ACC112 (cell line): ENCODE data around the gene LYST.

Source experiments
- H2AFZ ChIP-seq: fragments of 200-600 bp; sonication (generic); one replicate; pipeline ENCODE4 v1.6.0; 2017; ENCODE audit warnings: antibody characterized with exemption, low read length; ENCODE audit not compliant: unreplicated experiment
- H3K27ac ChIP-seq: fragments of 200-600 bp; sonication (generic); 2 replicates; pipeline ENCODE4 v1.5.1; 2014; ENCODE audit warnings: low read depth, mild to moderate bottlenecking, antibody characterized with exemption, low read length, moderate library complexity
- H3K27me3 ChIP-seq: fragments of 200-600 bp; sonication (generic); 2 replicates; pipeline ENCODE4 v1.6.1; 2014; ENCODE audit warnings: mild to moderate bottlenecking, antibody characterized with exemption, low read length, moderate library complexity, mixed read lengths; ENCODE audit not compliant: insufficient read depth
- H3K36me3 ChIP-seq: fragments of 200-600 bp; sonication (generic); 2 replicates; pipeline ENCODE4 v1.6.1; 2016; ENCODE audit warnings: mild to moderate bottlenecking, antibody characterized with exemption, low read length, moderate library complexity, mixed read lengths; ENCODE audit not compliant: insufficient read depth
- H3K4me1 ChIP-seq: fragments of 200-600 bp; sonication (generic); one replicate; pipeline ENCODE4 v1.6.1; 2016; ENCODE audit warnings: low read length, mixed read lengths; ENCODE audit not compliant: insufficient read depth, unreplicated experiment, control insufficient read depth
- H3K4me3 ChIP-seq: fragments of 200-600 bp; sonication (generic); 2 replicates; pipeline ENCODE4 v1.5.1; 2014; ENCODE audit warnings: mild to moderate bottlenecking, low read depth, low read length
- H3K79me2 ChIP-seq: fragments of 200-600 bp; sonication (generic); one replicate; pipeline ENCODE4 v1.6.0; 2016; ENCODE audit warnings: low read length; ENCODE audit not compliant: control insufficient read depth, unreplicated experiment, insufficient read depth

LYST gene

DNA sequence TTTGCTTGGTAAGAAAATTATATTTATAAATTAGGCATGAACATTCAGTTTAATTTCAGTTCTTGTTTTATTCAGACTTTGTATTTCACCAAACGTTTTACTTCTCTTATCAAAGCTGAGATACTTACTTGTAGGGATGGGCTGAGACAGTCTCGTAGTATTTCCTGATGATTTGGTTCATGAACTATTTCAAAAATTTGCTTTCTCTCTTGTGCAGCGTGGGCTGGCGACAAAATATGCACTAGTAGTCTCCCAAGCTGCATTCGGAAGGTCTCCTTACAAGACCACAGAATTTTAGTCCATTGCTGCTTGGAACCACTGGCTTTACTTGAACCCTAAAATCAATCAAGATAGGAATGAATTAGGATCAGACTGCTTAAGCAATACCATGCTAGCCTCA lies 125.4 kb downstream of the LYST start:
- peak overlapping the region; percentile 81 for H3K27ac ChIP-seq
- H2AFZ ChIP-seq, result peak overlapping the region; percentile 63
- peaks cover 54% of the 10 kb centered on the region for H3K4me1 ChIP-seq

GRCh38 chr1:235739631-235740030 lies 127.1 kb downstream of the LYST start:
- Histone ChIP-seq H3K36me3 (peaks cover 7% of the 10 kb centered on the region; the same call in 1 of the 2 replicates), H3K27me3 (no peaks in the 10 kb centered on the region), H3K4me1 (peaks cover 51% of the 10 kb centered on the region), H2AFZ (peak overlapping the region; percentile 43), H3K79me2 (no peaks in the 10 kb centered on the region), H3K4me3 (no peak overlapping the region), H3K27ac (peak overlapping the region; percentile 81)

More for the DNA sequence above, 125.4 kb downstream of the LYST start:
- Histone ChIP-seq H3K79me2 (no peaks in the 10 kb centered on the region), H3K4me3 (peak overlapping the region; percentile 55), H3K36me3 (peaks cover 7% of the 10 kb centered on the region; the same call in 1 of the 2 replicates), H3K27me3 (no peaks in the 10 kb centered on the region)

DNA sequence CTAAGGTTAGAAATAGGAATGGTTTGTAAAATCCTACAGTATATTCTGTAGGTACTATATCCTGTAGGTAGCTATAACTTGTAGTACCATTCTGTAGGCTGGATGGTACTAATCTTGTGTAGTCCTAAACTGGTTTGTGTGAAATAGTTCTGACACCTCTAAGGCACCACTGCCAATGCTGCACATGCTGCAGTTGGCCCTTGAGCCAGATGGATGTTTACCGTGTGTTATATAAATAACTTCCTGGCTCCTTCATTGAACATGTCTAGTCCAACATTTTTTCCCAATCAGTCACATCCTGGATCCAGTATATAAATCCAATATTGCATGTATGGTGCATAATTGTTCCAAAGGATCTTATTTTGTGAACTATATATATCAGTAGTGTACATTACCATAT lies 127.6 kb downstream of the LYST start:
- H3K27me3 ChIP-seq, result no peaks in the 10 kb centered on the region
- H2AFZ ChIP-seq, result no peak overlapping the region
- no peaks in the 10 kb centered on the region for H3K79me2 ChIP-seq
- no peak overlapping the region for H3K4me3 ChIP-seq
- H3K27ac ChIP-seq, result peak overlapping the region; percentile 81
- peaks cover 7% of the 10 kb centered on the region; the same call in 1 of the 2 replicates for H3K36me3 ChIP-seq
- H3K4me1 ChIP-seq, result peaks cover 51% of the 10 kb centered on the region

- peaks cover 51% of the 10 kb centered on the region for H3K4me1 ChIP-seq
- H2AFZ ChIP-seq, result no peak overlapping the region
- H3K79me2 ChIP-seq, result no peaks in the 10 kb centered on the region
- no peak overlapping the region for H3K27ac ChIP-seq
- H3K36me3 ChIP-seq, result peaks cover 7% of the 10 kb centered on the region; the same call in 1 of the 2 replicates
- H3K27me3 ChIP-seq, result no peaks in the 10 kb centered on the region
- H3K4me3 ChIP-seq, result no peak overlapping the region
Measured at GRCh38 chr1:235737751-235738150, 129.0 kb downstream of the LYST start.

DNA sequence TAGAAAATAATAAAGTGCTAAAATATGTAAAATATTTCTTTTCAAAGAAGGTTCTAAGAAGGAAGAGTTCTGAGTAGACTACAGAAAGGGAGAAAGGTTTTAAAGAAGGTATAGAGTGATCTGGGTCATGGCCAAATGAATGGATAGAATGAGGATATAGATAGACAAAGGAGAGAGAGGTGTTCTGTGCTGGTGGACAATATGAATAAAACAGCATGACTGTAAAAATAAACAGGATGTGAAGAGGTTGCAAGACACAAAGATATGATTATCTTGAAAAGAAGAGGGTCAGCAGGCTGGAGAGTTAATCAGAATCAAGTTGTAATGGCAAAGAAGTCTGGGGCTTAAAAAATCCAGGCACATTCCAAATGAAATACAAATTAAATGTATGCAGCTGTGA lies 130.4 kb downstream of the LYST start:
- H3K79me2 ChIP-seq, result no peaks in the 10 kb centered on the region
- no peak overlapping the region for H3K27ac ChIP-seq
- no peaks in the 10 kb centered on the region for H3K27me3 ChIP-seq
- peaks cover 7% of the 10 kb centered on the region; the same call in 1 of the 2 replicates for H3K36me3 ChIP-seq
- H2AFZ ChIP-seq, result no peak overlapping the region
- no peak overlapping the region for H3K4me3 ChIP-seq
- peaks cover 43% of the 10 kb centered on the region for H3K4me1 ChIP-seq

- Histone ChIP-seq H3K27me3 (no peaks in the 10 kb centered on the region), H3K4me1 (peaks cover 38% of the 10 kb centered on the region), H3K36me3 (peaks cover 7% of the 10 kb centered on the region; the same call in 1 of the 2 replicates), H3K27ac (no peak overlapping the region), H3K4me3 (no peak overlapping the region), H3K79me2 (no peaks in the 10 kb centered on the region), H2AFZ (no peak overlapping the region)
Measured at GRCh38 chr1:235735621-235736020, 131.1 kb downstream of the LYST start.

- no peak overlapping the region for H2AFZ ChIP-seq
- H3K36me3 ChIP-seq, result peaks cover 7% of the 10 kb centered on the region; the same call in 1 of the 2 replicates
- H3K27me3 ChIP-seq, result no peaks in the 10 kb centered on the region
- no peak overlapping the region for H3K27ac ChIP-seq
- H3K79me2 ChIP-seq, result no peaks in the 10 kb centered on the region
- peaks cover 26% of the 10 kb centered on the region for H3K4me1 ChIP-seq
- no peak overlapping the region for H3K4me3 ChIP-seq
Measured at GRCh38 chr1:235734335-235734734, 132.4 kb downstream of the LYST start.

- Histone ChIP-seq H3K27ac (no peak overlapping the region), H3K27me3 (no peaks in the 10 kb centered on the region), H3K4me1 (peaks cover 4% of the 10 kb centered on the region), H2AFZ (no peak overlapping the region), H3K36me3 (no peaks in the 10 kb centered on the region), H3K4me3 (no peak overlapping the region), H3K79me2 (no peaks in the 10 kb centered on the region)
Measured at GRCh38 chr1:235730007-235730406, 136.7 kb downstream of the LYST start.

DNA sequence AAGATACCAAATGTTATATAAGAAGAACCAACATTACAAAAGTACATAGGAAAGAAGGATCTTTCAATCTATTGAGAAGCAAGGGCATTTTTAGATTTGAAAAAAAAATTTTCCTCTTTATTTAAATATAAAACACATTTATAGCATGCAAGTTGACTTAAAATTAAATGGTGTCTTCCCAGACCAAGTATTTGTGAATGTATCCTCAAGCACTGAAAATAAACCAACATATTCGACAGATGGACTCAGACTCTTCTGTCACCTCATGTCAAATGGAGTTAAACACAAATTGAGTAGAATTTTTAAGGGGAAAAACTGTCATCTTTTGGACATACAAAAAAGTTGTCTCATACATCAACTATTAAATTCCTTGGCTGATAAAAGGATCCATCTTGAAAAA lies 140.1 kb downstream of the LYST start:
- H3K27me3 ChIP-seq, result no peaks in the 10 kb centered on the region
- no peak overlapping the region for H3K4me3 ChIP-seq
- no peak overlapping the region for H3K27ac ChIP-seq
- no peak overlapping the region for H2AFZ ChIP-seq
- H3K4me1 ChIP-seq, result peaks cover 4% of the 10 kb centered on the region
- H3K79me2 ChIP-seq, result no peaks in the 10 kb centered on the region
- no peaks in the 10 kb centered on the region; the same call in 1 of the 2 replicates for H3K36me3 ChIP-seq

GRCh38 chr1:235725434-235725833 lies 141.3 kb downstream of the LYST start:
- Histone ChIP-seq H3K4me3 (no peak overlapping the region), H3K4me1 (peaks cover 9% of the 10 kb centered on the region), H2AFZ (no peak overlapping the region), H3K79me2 (no peaks in the 10 kb centered on the region), H3K27ac (no peak overlapping the region), H3K27me3 (no peaks in the 10 kb centered on the region), H3K36me3 (peaks cover 1% of the 10 kb centered on the region; the same call in 1 of the 2 replicates)

DNA sequence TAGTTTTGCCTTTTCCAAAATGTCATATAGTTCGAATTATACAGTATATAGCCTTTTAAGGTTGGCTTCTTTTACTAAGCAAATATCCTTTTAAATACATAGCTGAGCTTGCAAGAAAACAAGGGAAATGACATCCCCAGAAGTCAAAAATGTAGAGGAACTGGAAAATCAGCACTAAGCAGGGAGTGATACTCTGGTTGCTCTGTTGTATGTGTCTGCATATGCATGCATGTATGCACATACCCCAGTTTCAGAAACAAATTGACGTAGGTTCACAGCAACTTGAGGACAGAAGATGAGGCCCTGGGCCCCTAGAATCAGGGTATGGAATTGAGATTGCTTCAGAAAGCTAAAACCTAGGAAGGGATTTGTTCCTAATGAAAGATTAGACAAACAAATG lies 142.0 kb downstream of the LYST start:
- Histone ChIP-seq H3K36me3 (peaks cover 5% of the 10 kb centered on the region; the same call in 1 of the 2 replicates), H3K4me1 (peaks cover 11% of the 10 kb centered on the region), H3K4me3 (no peak overlapping the region), H2AFZ (no peak overlapping the region), H3K27ac (no peak overlapping the region), H3K27me3 (no peaks in the 10 kb centered on the region), H3K79me2 (no peaks in the 10 kb centered on the region)
